Measurements from ENCODE around the gene DYNC1H1.

DYNC1H1 gene

GRCh38 chr14:102047808-102048540 lies 83.6 kb downstream of the DYNC1H1 start:
- no peaks in the 10 kb centered on the region for H3K4me1 ChIP-seq (ENCODE audit: control insufficient read depth in 1 of 2, insufficient read depth in 1 of 2, low read depth in 1 of 2, low read length in 1 of 2)
- no peaks in the 10 kb centered on the region for H3K27me3 ChIP-seq
- no peak for TF ChIP-seq CTCF (IDR thresholded peaks at IDR 0.05)
- peaks cover 98% of the 10 kb centered on the region for H3K36me3 ChIP-seq
- H3K4me3 ChIP-seq (ENCODE audit: low read depth in 1 of 2, low read length in 1 of 2) = no peak overlapping the region
- no peak overlapping the region for H3K27ac ChIP-seq
- H3K9me3 ChIP-seq = no peaks in the 10 kb centered on the region

DNA sequence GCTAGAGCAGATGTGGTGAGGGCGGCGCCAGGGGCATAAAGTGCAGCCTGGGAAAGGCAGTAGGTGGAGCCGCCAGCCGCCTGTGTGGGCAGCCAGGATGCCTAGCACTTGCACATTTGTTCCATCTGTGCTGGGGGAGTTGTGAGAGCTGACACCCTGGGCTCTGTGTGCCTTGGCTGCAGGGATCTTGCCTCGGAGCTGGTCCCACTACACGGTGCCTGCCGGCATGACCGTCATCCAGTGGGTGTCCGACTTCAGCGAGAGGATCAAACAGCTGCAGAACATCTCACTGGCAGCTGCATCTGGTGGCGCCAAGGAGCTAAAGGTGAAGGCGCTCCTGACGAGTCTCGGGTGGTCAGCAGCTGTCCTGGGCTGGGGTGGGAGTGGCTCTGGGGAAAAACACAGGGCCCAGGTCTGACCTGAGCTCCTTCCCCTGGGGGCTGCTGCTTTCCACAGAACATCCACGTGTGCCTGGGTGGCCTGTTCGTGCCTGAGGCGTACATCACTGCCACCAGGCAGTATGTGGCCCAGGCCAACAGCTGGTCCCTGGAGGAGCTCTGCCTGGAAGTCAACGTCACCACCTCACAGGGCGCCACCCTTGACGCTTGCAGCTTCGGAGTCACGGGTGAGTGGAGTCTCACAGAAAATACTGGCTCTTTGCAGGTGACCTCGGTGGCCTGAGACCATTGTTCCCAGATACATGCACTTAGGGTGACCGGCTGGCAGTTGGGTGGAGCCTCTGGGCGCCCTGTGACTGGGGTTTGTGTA lies 85.1 kb downstream of the DYNC1H1 start:
- Histone ChIP-seq H3K9me3 (no peaks in the 10 kb centered on the region), H3K36me3 (peaks cover 83% of the 10 kb centered on the region), H3K4me1 (ENCODE audit: control insufficient read depth in 1 of 2, insufficient read depth in 1 of 2, low read depth in 1 of 2, low read length in 1 of 2) (no peaks in the 10 kb centered on the region), H3K27me3 (no peaks in the 10 kb centered on the region), H3K4me3 (ENCODE audit: low read depth in 1 of 2, low read length in 1 of 2) (no peak overlapping the region), H3K27ac (no peak overlapping the region)
- no peak for TF ChIP-seq CTCF (IDR thresholded peaks at IDR 0.05)

- Histone ChIP-seq H3K36me3 (peaks cover 77% of the 10 kb centered on the region), H3K27me3 (no peaks in the 10 kb centered on the region), H3K27ac (no peak overlapping the region), H3K4me3 (ENCODE audit: low read depth in 1 of 2, low read length in 1 of 2) (no peak overlapping the region), H3K4me1 (ENCODE audit: control insufficient read depth in 1 of 2, insufficient read depth in 1 of 2, low read depth in 1 of 2, low read length in 1 of 2) (no peaks in the 10 kb centered on the region), H3K9me3 (no peaks in the 10 kb centered on the region)
- TF ChIP-seq CTCF (IDR thresholded peaks at IDR 0.05) = no peak
Observed at GRCh38 chr14:102050026-102050405, 85.6 kb downstream of the DYNC1H1 start.

GRCh38 chr14:102050625-102051024 lies 86.3 kb downstream of the DYNC1H1 start:
- TF ChIP-seq CTCF (IDR thresholded peaks at IDR 0.05) = no peak
- no peak overlapping the region for H3K4me3 ChIP-seq (ENCODE audit: low read depth in 1 of 2, low read length in 1 of 2)
- no peaks in the 10 kb centered on the region for H3K9me3 ChIP-seq
- peaks cover 76% of the 10 kb centered on the region for H3K36me3 ChIP-seq
- H3K27ac ChIP-seq = no peak overlapping the region
- H3K4me1 ChIP-seq (ENCODE audit: control insufficient read depth in 1 of 2, insufficient read depth in 1 of 2, low read depth in 1 of 2, low read length in 1 of 2) = no peaks in the 10 kb centered on the region
- H3K27me3 ChIP-seq = no peaks in the 10 kb centered on the region

DNA sequence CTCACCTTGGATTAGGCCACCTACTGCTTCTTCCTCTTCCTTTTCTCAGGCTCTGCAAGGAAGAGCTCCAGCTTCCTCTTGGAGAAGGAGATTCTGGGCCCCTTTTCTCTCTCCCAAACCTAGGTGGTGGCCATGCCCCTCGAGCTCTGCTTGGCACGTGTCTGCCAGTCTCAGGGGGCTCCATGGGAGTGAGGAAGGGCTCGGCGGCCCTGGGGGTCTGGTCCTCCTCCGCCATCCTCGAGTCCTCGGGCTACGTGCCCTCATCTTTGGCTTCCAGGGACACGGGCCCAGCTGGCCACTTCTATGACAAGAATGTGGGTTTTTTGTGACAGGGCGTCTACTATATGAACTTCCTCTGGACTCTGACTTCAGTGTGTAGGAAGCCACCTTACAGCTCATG lies 88.1 kb downstream of the DYNC1H1 start:
- H3K27ac ChIP-seq = no peak overlapping the region
- H3K27me3 ChIP-seq = no peaks in the 10 kb centered on the region
- no peak for TF ChIP-seq CTCF (IDR thresholded peaks at IDR 0.05)
- no peaks in the 10 kb centered on the region for H3K9me3 ChIP-seq
- peaks cover 58% of the 10 kb centered on the region for H3K36me3 ChIP-seq
- H3K4me1 ChIP-seq (ENCODE audit: control insufficient read depth in 1 of 2, insufficient read depth in 1 of 2, low read depth in 1 of 2, low read length in 1 of 2) = no peaks in the 10 kb centered on the region
- no peak overlapping the region for H3K4me3 ChIP-seq (ENCODE audit: low read depth in 1 of 2, low read length in 1 of 2)

Measured in neutrophil (primary cell).